Upper lobe of left lung (tissue), 6 donors: Measurements from ENCODE around the gene RFC4. TPM values are rescaled to one million over a fixed set of nuclear protein-coding genes. Genes with fewer than 3 reads are reported as not detected.
"Not testable (repeated sequence)": the region's sequence is repeated elsewhere in the genome, so short reads cannot be mapped to it uniquely, and the experiment has no call there.

Experiments
- ATAC-seq, 2 donors: fragments of 200-7000 bp; cut with Tn5 transposase; one replicate each; pipeline ENCODE4 v1.9.1; 2022; ENCODE audit warnings: mild to moderate bottlenecking in 2 of 2, moderate library complexity in 2 of 2; ENCODE audit not compliant: low FRiP score in 2 of 2
- DNase-seq, 2 donors: peaks; one replicate each; pipeline ENCODE4 v3.0.0-alpha.2; 2019 to 2020
- H3K27ac ChIP-seq, 4 donors: fragments of 200-600 bp; sonication (generic); one replicate each; pipeline ENCODE4 v1.5.1; 2016 to 2019
- H3K27me3 ChIP-seq, 4 donors: fragments of 200-600 bp; sonication (generic); one replicate each; pipeline ENCODE4 v1.5.1; 2017 to 2019
- H3K36me3 ChIP-seq, 4 donors: fragments of 200-600 bp; sonication (generic); one replicate each; pipeline ENCODE4 v1.5.1; 2016 to 2019
- H3K4me1 ChIP-seq, 4 donors: fragments of 200-600 bp; sonication (generic); one replicate each; pipeline ENCODE4 v1.5.1; 2018 to 2019
- H3K4me3 ChIP-seq, 4 donors: fragments of 200-600 bp; sonication (generic); one replicate each; pipeline ENCODE4 v1.5.1; 2017 to 2019; ENCODE audit warnings: mild to moderate bottlenecking in 2 of 4, moderate library complexity in 1 of 4
- H3K9me3 ChIP-seq, 4 donors: fragments of 200-600 bp; sonication (generic); one replicate each; pipeline ENCODE4 v1.5.1; 2018 to 2019
- EP300 ChIP-seq, 4 donors: sonication (generic); formaldehyde crosslinking; IDR thresholded peaks; one replicate each; pipeline ENCODE4 v1.5.1; 2017; ENCODE audit warnings: antibody characterized with exemption in 4 of 4, control low read depth in 2 of 4
- POLR2A ChIP-seq, 4 donors: fragments of 450-650 bp; IDR thresholded peaks; one replicate each; pipeline ENCODE4 v1.5.1; 2016 to 2017; ENCODE audit warnings: antibody characterized with exemption in 4 of 4, mild to moderate bottlenecking in 2 of 4
- POLR2AphosphoS5 ChIP-seq, 2 donors: sonication (generic); formaldehyde crosslinking; IDR thresholded peaks; one replicate each; pipeline ENCODE4 v1.5.1; 2017; ENCODE audit warnings: antibody characterized with exemption in 2 of 2
- WGBS, 2 donors: methylation state at CpG; one replicate each; pipeline ENCODE4 v1.1.5; 2017 to 2018; 5-methylcytosine and 5-hydroxymethylcytosine counted together
- total RNA-seq, 6 donors: library from RNA; depleted of rRNA in 4 of 6; stranded (reverse); fragments of >200 nt in 4 of 6; gene quantifications; one replicate each; pipeline versions ENCODE4 v1.1.0 to v1.2.1, GENCODE V29; 2016 to 2021
- TF ChIP-seq, protein P1 (sequence below), 6 experiments: fragments of 450-650 bp in 4 of 6; fragments of 200-600 bp in 2 of 6; sonication (generic) in 2 of 6; IDR thresholded peaks; one replicate each; pipeline ENCODE4 v1.5.1; 2016 to 2019; ENCODE audit warnings: antibody characterized with exemption in 6 of 6
- donor health status: DM: no; HTN: no; CAD: no; lungs with moderate emphysema.
- donor health status: DM: no; HTN: yes; CAD: no; lungs with severe emphysema.

Gene RFC4, protein sequence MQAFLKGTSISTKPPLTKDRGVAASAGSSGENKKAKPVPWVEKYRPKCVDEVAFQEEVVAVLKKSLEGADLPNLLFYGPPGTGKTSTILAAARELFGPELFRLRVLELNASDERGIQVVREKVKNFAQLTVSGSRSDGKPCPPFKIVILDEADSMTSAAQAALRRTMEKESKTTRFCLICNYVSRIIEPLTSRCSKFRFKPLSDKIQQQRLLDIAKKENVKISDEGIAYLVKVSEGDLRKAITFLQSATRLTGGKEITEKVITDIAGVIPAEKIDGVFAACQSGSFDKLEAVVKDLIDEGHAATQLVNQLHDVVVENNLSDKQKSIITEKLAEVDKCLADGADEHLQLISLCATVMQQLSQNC
- total RNA-seq, result 10 to 100 TPM in 1 of 6 donors, 1 to 10 TPM in 5; 6.0 to 14.9 (median 8.7) TPM

DNA sequence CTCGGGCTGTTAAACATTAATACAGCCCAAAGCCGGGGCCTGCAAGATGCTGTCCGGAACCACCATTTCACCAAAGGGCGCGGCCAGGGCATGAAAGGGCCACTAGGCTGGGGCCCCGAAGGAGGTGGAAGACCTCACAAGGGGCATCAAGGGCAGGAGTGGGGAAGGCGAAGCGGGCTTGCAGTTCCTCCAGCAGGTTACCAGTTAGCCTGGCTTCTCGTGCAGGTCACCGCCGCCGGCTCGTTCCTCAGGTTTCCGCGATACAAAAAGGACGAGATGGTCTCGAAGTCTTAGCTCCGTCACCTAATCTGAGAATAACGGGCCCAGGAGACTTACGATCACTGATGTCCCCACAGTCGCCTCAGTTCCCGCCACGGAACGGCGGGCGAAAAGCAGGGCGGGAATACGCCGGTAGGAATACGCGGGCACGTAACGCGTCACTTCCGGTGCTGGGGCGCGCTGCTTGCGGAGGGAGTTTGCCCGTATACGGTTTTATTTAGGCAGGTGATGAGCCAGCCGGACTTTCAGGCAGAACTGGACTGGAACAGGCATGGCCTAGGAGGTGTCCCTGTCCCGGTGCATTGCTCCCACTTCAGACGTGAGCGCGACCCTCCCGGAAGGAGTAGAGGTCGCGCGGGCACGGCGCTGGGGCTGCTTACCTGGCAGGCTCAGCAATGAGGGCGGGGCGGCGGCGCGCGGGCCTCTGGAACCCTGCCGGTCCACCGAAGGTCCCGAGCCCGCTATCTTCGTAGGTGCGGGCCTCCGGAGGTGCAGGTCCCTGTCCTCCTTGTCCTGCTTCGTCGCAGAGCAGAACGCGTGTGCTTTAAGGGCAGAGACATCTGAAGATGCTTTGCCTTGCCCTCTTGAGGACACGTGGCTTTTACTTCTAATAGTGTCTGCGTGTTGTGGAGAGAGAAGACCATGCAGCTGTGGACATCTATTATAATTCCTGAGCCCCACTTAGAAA is at the start of gene RFC4:
Gene RFC4, minus strand, starts transcription at position 394 of the 967 bp plus-strand sequence. CDS start 1,769 bp downstream, outside the sequence.
- Histone ChIP-seq H3K27ac (peak within 1 kb of the TSS; percentile 83 to 91 (median 85)), H3K4me1 (peaks cover 9 to 18% (median 15%) of the 10 kb centered on the region in 4 donors), H3K27me3 (no peaks in the 10 kb centered on the region), H3K36me3 (peaks cover 0 to 14% (median 2%) of the 10 kb centered on the region in 4 donors), H3K9me3 (no peaks in the 10 kb centered on the region), H3K4me3 (peak within 1 kb of the TSS; percentile 31 to 85 (median 76))
- 1 to 3% methylated on average over 8 to 48 of the region's 70 CpGs for WGBS, 2 donors
- ATAC-seq (peak; percentile 93 to 97), DNase-seq (peak; percentile 88 to 96)
- peak in 3 of 4 donors; percentile 9 to 72 (median 53) for TF ChIP-seq POLR2A (IDR thresholded peaks at IDR 0.05)
- TF ChIP-seq, protein P1, sequence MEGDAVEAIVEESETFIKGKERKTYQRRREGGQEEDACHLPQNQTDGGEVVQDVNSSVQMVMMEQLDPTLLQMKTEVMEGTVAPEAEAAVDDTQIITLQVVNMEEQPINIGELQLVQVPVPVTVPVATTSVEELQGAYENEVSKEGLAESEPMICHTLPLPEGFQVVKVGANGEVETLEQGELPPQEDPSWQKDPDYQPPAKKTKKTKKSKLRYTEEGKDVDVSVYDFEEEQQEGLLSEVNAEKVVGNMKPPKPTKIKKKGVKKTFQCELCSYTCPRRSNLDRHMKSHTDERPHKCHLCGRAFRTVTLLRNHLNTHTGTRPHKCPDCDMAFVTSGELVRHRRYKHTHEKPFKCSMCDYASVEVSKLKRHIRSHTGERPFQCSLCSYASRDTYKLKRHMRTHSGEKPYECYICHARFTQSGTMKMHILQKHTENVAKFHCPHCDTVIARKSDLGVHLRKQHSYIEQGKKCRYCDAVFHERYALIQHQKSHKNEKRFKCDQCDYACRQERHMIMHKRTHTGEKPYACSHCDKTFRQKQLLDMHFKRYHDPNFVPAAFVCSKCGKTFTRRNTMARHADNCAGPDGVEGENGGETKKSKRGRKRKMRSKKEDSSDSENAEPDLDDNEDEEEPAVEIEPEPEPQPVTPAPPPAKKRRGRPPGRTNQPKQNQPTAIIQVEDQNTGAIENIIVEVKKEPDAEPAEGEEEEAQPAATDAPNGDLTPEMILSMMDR (IDR thresholded peaks at IDR 0.05), result no peak
- TF ChIP-seq POLR2AphosphoS5 (IDR thresholded peaks at IDR 0.05), result peak; percentile 76 to 84

DNA sequence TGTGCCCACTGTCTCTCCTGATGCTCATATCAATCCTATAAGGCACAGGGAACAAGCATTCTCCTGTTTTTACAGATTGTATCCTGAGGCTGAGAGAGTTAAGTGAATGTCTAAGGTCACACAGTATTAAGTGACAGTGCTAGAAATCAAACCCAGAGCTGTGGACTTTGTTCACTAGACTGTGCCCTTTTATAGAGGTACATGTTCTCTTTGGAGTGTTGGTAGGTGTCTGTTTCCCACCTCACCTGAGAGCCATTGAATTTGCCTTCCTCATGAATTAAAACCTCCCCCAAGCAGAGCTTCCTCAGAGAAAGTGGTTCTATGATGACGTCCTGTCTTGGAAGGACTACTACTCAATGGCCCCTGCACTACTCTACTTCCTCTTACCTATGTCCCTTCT is 48.7 kb upstream of the RFC4 start:
- TF ChIP-seq, protein P1 (IDR thresholded peaks at IDR 0.05), result no peak
- TF ChIP-seq POLR2A (IDR thresholded peaks at IDR 0.05) (no peak), POLR2AphosphoS5 (IDR thresholded peaks at IDR 0.05) (no peak), EP300 (IDR thresholded peaks at IDR 0.05) (no peak)
- ATAC-seq, result peak in 1 of 2 donors; percentile 37
- Histone ChIP-seq H3K4me3 (no peak overlapping the region), H3K27me3 (no peaks in the 10 kb centered on the region), H3K9me3 (peaks cover 0 to 2% (median 0%) of the 10 kb centered on the region in 4 donors), H3K27ac (no peak overlapping the region), H3K4me1 (no peaks in the 10 kb centered on the region), H3K36me3 (no peaks in the 10 kb centered on the region)
- DNase-seq, result no peak
- WGBS, 2 donors, result 0% methylated on average over 1 of the region's 1 CpG

DNA sequence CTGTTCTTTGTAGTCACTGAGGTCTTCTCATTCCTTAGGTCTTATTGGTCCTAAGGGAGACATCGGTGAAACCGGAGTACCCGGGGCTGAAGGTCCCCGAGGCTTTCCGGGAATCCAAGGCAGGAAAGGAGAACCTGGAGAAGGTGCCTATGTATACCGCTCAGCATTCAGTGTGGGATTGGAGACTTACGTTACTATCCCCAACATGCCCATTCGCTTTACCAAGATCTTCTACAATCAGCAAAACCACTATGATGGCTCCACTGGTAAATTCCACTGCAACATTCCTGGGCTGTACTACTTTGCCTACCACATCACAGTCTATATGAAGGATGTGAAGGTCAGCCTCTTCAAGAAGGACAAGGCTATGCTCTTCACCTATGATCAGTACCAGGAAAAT is 47.9 kb upstream of the RFC4 start:
- no peak for ATAC-seq
- Histone ChIP-seq H3K27me3 (no peaks in the 10 kb centered on the region), H3K4me1 (no peaks in the 10 kb centered on the region), H3K27ac (no peak overlapping the region), H3K4me3 (no peak overlapping the region), H3K36me3 (no peaks in the 10 kb centered on the region), H3K9me3 (peaks cover 0 to 2% (median 0%) of the 10 kb centered on the region in 4 donors)
- 94 to 95% methylated on average over 8 of the region's 8 CpGs for WGBS, 2 donors
- TF ChIP-seq POLR2A (IDR thresholded peaks at IDR 0.05) (no peak), POLR2AphosphoS5 (IDR thresholded peaks at IDR 0.05) (no peak), EP300 (IDR thresholded peaks at IDR 0.05) (no peak)
- TF ChIP-seq, protein P1 (IDR thresholded peaks at IDR 0.05), result no peak
- DNase-seq, result no peak

DNA sequence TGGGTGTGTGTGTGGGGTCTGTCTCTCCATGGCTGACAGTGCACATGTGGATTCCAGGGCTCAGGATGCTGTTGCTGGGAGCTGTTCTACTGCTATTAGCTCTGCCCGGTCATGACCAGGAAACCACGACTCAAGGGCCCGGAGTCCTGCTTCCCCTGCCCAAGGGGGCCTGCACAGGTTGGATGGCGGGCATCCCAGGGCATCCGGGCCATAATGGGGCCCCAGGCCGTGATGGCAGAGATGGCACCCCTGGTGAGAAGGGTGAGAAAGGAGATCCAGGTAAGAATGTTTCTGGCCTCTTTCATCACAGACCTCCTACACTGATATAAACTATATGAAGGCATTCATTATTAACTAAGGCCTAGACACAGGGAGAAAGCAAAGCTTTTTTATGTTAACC is 46.7 kb upstream of the RFC4 start:
- WGBS, 2 donors, result 78 to 86% methylated on average over 6 of the region's 6 CpGs
- H3K27ac ChIP-seq, result no peak overlapping the region
- no peaks in the 10 kb centered on the region for H3K36me3 ChIP-seq
- TF ChIP-seq, protein P1 (IDR thresholded peaks at IDR 0.05), result no peak
- TF ChIP-seq POLR2AphosphoS5 (IDR thresholded peaks at IDR 0.05) (no peak), POLR2A (IDR thresholded peaks at IDR 0.05) (no peak), EP300 (IDR thresholded peaks at IDR 0.05) (no peak)
- ATAC-seq (peak in 1 of 2 donors; percentile 10), DNase-seq (peak in 1 of 2 donors; percentile 40)
- no peak overlapping the region for H3K4me3 ChIP-seq
- H3K4me1 ChIP-seq, result no peaks in the 10 kb centered on the region
- H3K27me3 ChIP-seq, result no peaks in the 10 kb centered on the region
- H3K9me3 ChIP-seq, result no peaks in the 10 kb centered on the region

DNA sequence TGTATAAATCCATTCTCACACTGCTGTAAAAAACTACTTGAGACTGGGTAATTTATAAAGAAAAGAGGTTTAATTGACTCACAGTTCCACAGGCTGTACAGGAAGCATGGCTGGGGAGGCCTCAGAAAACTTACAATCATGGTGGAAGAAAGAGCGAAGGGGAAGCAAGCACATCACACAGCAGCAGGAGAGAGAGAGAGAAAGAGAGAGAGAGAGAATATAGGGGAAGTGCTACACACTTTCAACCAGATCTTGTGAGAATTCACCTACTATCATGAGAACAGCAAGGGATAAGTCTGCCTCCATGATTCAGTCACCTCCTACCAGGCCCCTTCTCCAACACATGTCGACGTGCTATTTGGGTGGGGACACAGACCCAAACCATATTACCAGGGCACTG is 45.6 kb upstream of the RFC4 start:
- DNase-seq, H3K27ac ChIP-seq, H3K36me3 ChIP-seq, ATAC-seq, H3K27me3 ChIP-seq, H3K4me3 ChIP-seq, H3K4me1 ChIP-seq, H3K9me3 ChIP-seq: not testable (repeated sequence)
- WGBS, 2 donors, result 88 to 92% methylated on average over 3 of the region's 3 CpGs
